HEK293 (cell line): Measurements from ENCODE around the gene ANTXR1.

ENCODE experiments used
- CTCF ChIA-PET: fragments of 350-600 bp; formaldehyde crosslinking; extraction: SDS; loops from one replicate; lab custom pipeline; 2021; ENCODE audit warnings: antibody characterized with exemption; lab: Yijun Ruan, JAX
- POLR2A ChIA-PET: fragments of 300-600 bp; formaldehyde crosslinking; extraction: SDS; loops from one replicate; lab custom pipeline; 2020; ENCODE audit warnings: antibody characterized with exemption, inconsistent platforms; lab: Yijun Ruan, JAX
- H3K27ac ChIP-seq: fragments of 200-500 bp; sonication (Bioruptor generic); 2 replicates; pipeline ENCODE4 v1.5.1; 2014; ENCODE audit warnings: low read depth, low read length, control low read depth, inconsistent platforms; ENCODE audit errors: extremely low read depth
- H3K36me3 ChIP-seq, 2 experiments: fragments of 200-500 bp in 1 of 2; sonication (Bioruptor generic) in 1 of 2; 1 replicate in 1 of 2; 2 replicates in 1 of 2; pipeline ENCODE4 v1.5.1; 2014 to 2017; ENCODE audit warnings: inconsistent platforms in 2 of 2, low read length in 2 of 2; ENCODE audit not compliant: control insufficient read depth in 2 of 2, insufficient read depth in 1 of 2
- H3K4me1 ChIP-seq: fragments of 200-500 bp; sonication (Bioruptor generic); 2 replicates; pipeline ENCODE4 v1.5.1; 2014; ENCODE audit warnings: mild to moderate bottlenecking, low read length, inconsistent platforms; ENCODE audit not compliant: control insufficient read depth, insufficient read depth
- H3K4me3 ChIP-seq: 2 replicates; pipeline ENCODE4 v1.5.1; 2011; ENCODE audit warnings: low read depth, mild to moderate bottlenecking, control low read depth, low read length, moderate library complexity
- H3K9me3 ChIP-seq: fragments of 200-500 bp; sonication (Bioruptor generic); 2 replicates; pipeline ENCODE4 v1.5.1; 2014; ENCODE audit warnings: low read depth, low read length, inconsistent platforms; ENCODE audit not compliant: control insufficient read depth, insufficient read depth
- ATF2 ChIP-seq: fragments of 450-650 bp; formaldehyde crosslinking; IDR thresholded peaks from 2 replicates; pipeline ENCODE4 v1.5.1; 2016; ENCODE audit warnings: missing biosample characterization, missing genetic modification characterization, low read depth
- CTCF ChIP-seq: fragments of 450-650 bp; formaldehyde crosslinking; IDR thresholded peaks from 2 replicates; pipeline ENCODE4 v1.5.1; 2016; ENCODE audit warnings: missing biosample characterization, missing genetic modification characterization
- GLI4 ChIP-seq: fragments of 450-650 bp; formaldehyde crosslinking; IDR thresholded peaks from 2 replicates; pipeline ENCODE4 v1.5.1; 2016; ENCODE audit warnings: missing biosample characterization, missing genetic modification characterization
- GLIS1 ChIP-seq: fragments of 450-650 bp; formaldehyde crosslinking; IDR thresholded peaks from 2 replicates; pipeline ENCODE4 v1.5.1; 2016; ENCODE audit warnings: missing biosample characterization, missing genetic modification characterization
- KLF1 ChIP-seq: fragments of 450-650 bp; formaldehyde crosslinking; IDR thresholded peaks from 2 replicates; pipeline ENCODE4 v1.5.1; 2016; ENCODE audit warnings: missing biosample characterization, missing genetic modification characterization
- KLF10 ChIP-seq: fragments of 450-650 bp; IDR thresholded peaks from 2 replicates; pipeline ENCODE4 v1.5.1; 2018; ENCODE audit warnings: missing biosample characterization, mild to moderate bottlenecking, missing genetic modification characterization
- RBAK ChIP-seq: fragments of 450-650 bp; formaldehyde crosslinking; IDR thresholded peaks from 2 replicates; pipeline ENCODE4 v1.5.1; 2016; ENCODE audit warnings: missing biosample characterization, missing genetic modification characterization
- WT1 ChIP-seq: fragments of 450-650 bp; formaldehyde crosslinking; IDR thresholded peaks from 2 replicates; pipeline ENCODE4 v1.5.1; 2016; ENCODE audit warnings: missing biosample characterization, missing genetic modification characterization
- ZBTB8A ChIP-seq: fragments of 450-650 bp; formaldehyde crosslinking; IDR thresholded peaks from 2 replicates; pipeline ENCODE4 v1.5.1; 2016; ENCODE audit warnings: missing biosample characterization, missing genetic modification characterization
- ZEB2 ChIP-seq: fragments of 450-650 bp; formaldehyde crosslinking; IDR thresholded peaks from 2 replicates; pipeline ENCODE4 v1.5.1; 2016; ENCODE audit warnings: missing biosample characterization, missing genetic modification characterization
- ZFHX2 ChIP-seq: fragments of 450-650 bp; formaldehyde crosslinking; conservative IDR thresholded peaks from 2 replicates; pipeline ENCODE4 v1.5.1; 2016; ENCODE audit warnings: missing biosample characterization, missing genetic modification characterization
- ZFP69B ChIP-seq: fragments of 450-650 bp; formaldehyde crosslinking; IDR thresholded peaks from 2 replicates; pipeline ENCODE4 v1.5.1; 2016; ENCODE audit warnings: missing biosample characterization, missing genetic modification characterization
- ZNF16 ChIP-seq: fragments of 450-650 bp; formaldehyde crosslinking; IDR thresholded peaks from 2 replicates; pipeline ENCODE4 v1.5.1; 2016; ENCODE audit warnings: low read depth, missing biosample characterization, missing genetic modification characterization
- ZNF169 ChIP-seq: fragments of 450-650 bp; formaldehyde crosslinking; IDR thresholded peaks from 2 replicates; pipeline ENCODE4 v1.5.1; 2016; ENCODE audit warnings: missing biosample characterization, missing genetic modification characterization
- ZNF202 ChIP-seq: fragments of 450-650 bp; formaldehyde crosslinking; IDR thresholded peaks from 2 replicates; pipeline ENCODE4 v1.5.1; 2016; ENCODE audit warnings: missing biosample characterization, missing genetic modification characterization, borderline replicate concordance
- ZNF26 ChIP-seq: fragments of 450-650 bp; formaldehyde crosslinking; IDR thresholded peaks from 2 replicates; pipeline ENCODE4 v1.5.1; 2016; ENCODE audit warnings: missing biosample characterization, missing genetic modification characterization
- ZNF274 ChIP-seq, 2 experiments: fragments of 200-500 bp in 1 of 2; fragments of 450-650 bp in 1 of 2; sonication (Bioruptor generic) in 1 of 2; formaldehyde crosslinking in 1 of 2; IDR thresholded peaks; 2 replicates each; pipeline versions ENCODE4 v1.5.1 to v1.6.1; 2014 to 2016; ENCODE audit warnings: borderline replicate concordance in 1 of 2, inconsistent platforms in 1 of 2, low read length in 1 of 2, missing biosample characterization in 1 of 2, missing genetic modification characterization in 1 of 2
- ZNF354C ChIP-seq: fragments of 450-650 bp; formaldehyde crosslinking; IDR thresholded peaks from 2 replicates; pipeline ENCODE4 v1.5.1; 2016; ENCODE audit warnings: missing biosample characterization, missing genetic modification characterization, low read depth, borderline replicate concordance
- ZNF404 ChIP-seq: fragments of 450-650 bp; formaldehyde crosslinking; IDR thresholded peaks from 2 replicates; pipeline ENCODE4 v1.5.1; 2017; ENCODE audit warnings: missing biosample characterization, missing genetic modification characterization
- ZNF488 ChIP-seq: fragments of 450-650 bp; formaldehyde crosslinking; IDR thresholded peaks from 2 replicates; pipeline ENCODE4 v1.5.1; 2016; ENCODE audit warnings: missing biosample characterization, missing genetic modification characterization
- ZNF549 ChIP-seq: fragments of 450-650 bp; IDR thresholded peaks from 2 replicates; pipeline ENCODE4 v1.5.1; 2018; ENCODE audit warnings: missing biosample characterization, missing genetic modification characterization, mild to moderate bottlenecking, inconsistent platforms, moderate library complexity
- ZNF791 ChIP-seq: fragments of 450-650 bp; formaldehyde crosslinking; IDR thresholded peaks from 2 replicates; pipeline ENCODE4 v1.5.1; 2016; ENCODE audit warnings: missing biosample characterization, missing genetic modification characterization
- ZSCAN30 ChIP-seq: fragments of 450-650 bp; IDR thresholded peaks from 2 replicates; pipeline ENCODE4 v1.5.1; 2018; ENCODE audit warnings: missing biosample characterization, mild to moderate bottlenecking, missing genetic modification characterization, moderate library complexity
- ZSCAN4 ChIP-seq: fragments of 450-650 bp; formaldehyde crosslinking; IDR thresholded peaks from 2 replicates; pipeline ENCODE4 v1.5.1; 2017; ENCODE audit warnings: missing biosample characterization, missing genetic modification characterization
- TF ChIP-seq, protein P1 (sequence below): fragments of 450-650 bp; formaldehyde crosslinking; IDR thresholded peaks from 2 replicates; pipeline ENCODE4 v1.5.1; 2016; ENCODE audit warnings: missing biosample characterization, missing genetic modification characterization
- TF ChIP-seq, protein P2 (sequence below): fragments of 450-650 bp; formaldehyde crosslinking; IDR thresholded peaks from 2 replicates; pipeline ENCODE4 v1.5.1; 2016; ENCODE audit warnings: missing biosample characterization, missing genetic modification characterization

Gene ANTXR1

GRCh38 chr2:69211048-69211447 lies 198.1 kb downstream of the ANTXR1 start:
- no peaks in the 10 kb centered on the region for H3K9me3 ChIP-seq
- no peaks in the 10 kb centered on the region for H3K36me3 ChIP-seq
- POLR2A ChIA-PET: no interaction called here
- CTCF ChIA-PET: no interaction called here
- TF ChIP-seq KLF10 (tag by site-specific recombination) (no peak), ZNF549 (tag by site-specific recombination) (no peak), ZNF404 (tag by site-specific recombination) (no peak), GLI4 (tag by site-specific recombination) (no peak), ZBTB8A (tag by site-specific recombination) (no peak), ZSCAN4 (tag by site-specific recombination) (no peak), ZNF16 (tag by site-specific recombination) (no peak), ZNF169 (tag by site-specific recombination) (no peak), WT1 (tag by site-specific recombination) (no peak), ZSCAN30 (no peak), ZNF26 (tag by site-specific recombination) (no peak), ZFP69B (no peak), CTCF (tag by site-specific recombination) (no peak), ZNF354C (tag by site-specific recombination) (no peak), ZNF791 (no peak), RBAK (tag by site-specific recombination) (no peak)
- TF ChIP-seq, protein P1, sequence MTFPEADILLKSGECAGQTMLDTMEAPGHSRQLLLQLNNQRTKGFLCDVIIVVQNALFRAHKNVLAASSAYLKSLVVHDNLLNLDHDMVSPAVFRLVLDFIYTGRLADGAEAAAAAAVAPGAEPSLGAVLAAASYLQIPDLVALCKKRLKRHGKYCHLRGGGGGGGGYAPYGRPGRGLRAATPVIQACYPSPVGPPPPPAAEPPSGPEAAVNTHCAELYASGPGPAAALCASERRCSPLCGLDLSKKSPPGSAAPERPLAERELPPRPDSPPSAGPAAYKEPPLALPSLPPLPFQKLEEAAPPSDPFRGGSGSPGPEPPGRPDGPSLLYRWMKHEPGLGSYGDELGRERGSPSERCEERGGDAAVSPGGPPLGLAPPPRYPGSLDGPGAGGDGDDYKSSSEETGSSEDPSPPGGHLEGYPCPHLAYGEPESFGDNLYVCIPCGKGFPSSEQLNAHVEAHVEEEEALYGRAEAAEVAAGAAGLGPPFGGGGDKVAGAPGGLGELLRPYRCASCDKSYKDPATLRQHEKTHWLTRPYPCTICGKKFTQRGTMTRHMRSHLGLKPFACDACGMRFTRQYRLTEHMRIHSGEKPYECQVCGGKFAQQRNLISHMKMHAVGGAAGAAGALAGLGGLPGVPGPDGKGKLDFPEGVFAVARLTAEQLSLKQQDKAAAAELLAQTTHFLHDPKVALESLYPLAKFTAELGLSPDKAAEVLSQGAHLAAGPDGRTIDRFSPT (tag by site-specific recombination): no peak
- H3K4me3 ChIP-seq: no peak overlapping the region
- no peak overlapping the region for H3K27ac ChIP-seq
- H3K4me1 ChIP-seq: no peaks in the 10 kb centered on the region; the same call in 1 of the 2 replicates

- CTCF ChIA-PET: no interaction called here
- Histone ChIP-seq H3K4me1 (no peaks in the 10 kb centered on the region; the same call in 1 of the 2 replicates), H3K4me3 (no peak overlapping the region), H3K9me3 (no peaks in the 10 kb centered on the region), H3K27ac (no peak overlapping the region), H3K36me3 (no peaks in the 10 kb centered on the region)
- POLR2A ChIA-PET: no interaction called here
- TF ChIP-seq ZNF488: no peak
- TF ChIP-seq, protein P2, sequence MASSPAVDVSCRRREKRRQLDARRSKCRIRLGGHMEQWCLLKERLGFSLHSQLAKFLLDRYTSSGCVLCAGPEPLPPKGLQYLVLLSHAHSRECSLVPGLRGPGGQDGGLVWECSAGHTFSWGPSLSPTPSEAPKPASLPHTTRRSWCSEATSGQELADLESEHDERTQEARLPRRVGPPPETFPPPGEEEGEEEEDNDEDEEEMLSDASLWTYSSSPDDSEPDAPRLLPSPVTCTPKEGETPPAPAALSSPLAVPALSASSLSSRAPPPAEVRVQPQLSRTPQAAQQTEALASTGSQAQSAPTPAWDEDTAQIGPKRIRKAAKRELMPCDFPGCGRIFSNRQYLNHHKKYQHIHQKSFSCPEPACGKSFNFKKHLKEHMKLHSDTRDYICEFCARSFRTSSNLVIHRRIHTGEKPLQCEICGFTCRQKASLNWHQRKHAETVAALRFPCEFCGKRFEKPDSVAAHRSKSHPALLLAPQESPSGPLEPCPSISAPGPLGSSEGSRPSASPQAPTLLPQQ (tag by site-specific recombination): no peak
- peak; percentile 34; the same call in 1 of the 2 replicates for TF ChIP-seq ZFHX2
- TF ChIP-seq ZNF202 (tag by site-specific recombination): no peak
- no peak for TF ChIP-seq KLF1
- no peak for TF ChIP-seq WT1 (tag by site-specific recombination)
- TF ChIP-seq ZEB2: no peak
- no peak for TF ChIP-seq GLIS1
- no peak for TF ChIP-seq ZNF274 (IDR thresholded peaks at IDR 0.05; ENCODE audit: low read length)
- no peak for TF ChIP-seq ZNF274 (tag by site-specific recombination; IDR thresholded peaks at IDR 0.05; ENCODE audit: borderline replicate concordance)
- TF ChIP-seq ATF2 (tag by site-specific recombination): no peak
Observed at GRCh38 chr2:69211686-69212085, 198.7 kb downstream of the ANTXR1 start.
